ENCODE measurements around the gene AP1S1.

The AP1S1 gene

GRCh38 chr7:101169838-101170551, 15.7 kb downstream of the AP1S1 start:
- TF ChIP-seq CTCF (IDR thresholded peaks at IDR 0.05; ENCODE audit: low read depth, low read length), result peak; percentile 97
- DNase-seq (ENCODE audit: extremely low read depth, low read depth), result no peak

GRCh38 chr7:101170617-101171441, 16.6 kb downstream of the AP1S1 start:
- no peak for DNase-seq (ENCODE audit: extremely low read depth, low read depth)
- no peak for TF ChIP-seq CTCF (IDR thresholded peaks at IDR 0.05; ENCODE audit: low read depth, low read length)

GRCh38 chr7:101171442-101171837, 17.2 kb downstream of the AP1S1 start:
- no peak for DNase-seq (ENCODE audit: extremely low read depth, low read depth)
- peak; percentile 41 for TF ChIP-seq CTCF (IDR thresholded peaks at IDR 0.05; ENCODE audit: low read depth, low read length)

- TF ChIP-seq CTCF (IDR thresholded peaks at IDR 0.05; ENCODE audit: low read depth, low read length), result no peak; the same call in 1 of the 2 replicates
- DNase-seq (ENCODE audit: extremely low read depth, low read depth), result no peak
Measured at GRCh38 chr7:101172005-101172853, 18.0 kb downstream of the AP1S1 start.

GRCh38 chr7:101172854-101173751, 18.8 kb downstream of the AP1S1 start:
- no peak; the same call in 1 of the 2 replicates for TF ChIP-seq CTCF (IDR thresholded peaks at IDR 0.05; ENCODE audit: low read depth, low read length)
- DNase-seq (ENCODE audit: extremely low read depth, low read depth), result no peak

GRCh38 chr7:101173752-101174244, 19.5 kb downstream of the AP1S1 start:
- DNase-seq (ENCODE audit: extremely low read depth, low read depth), result no peak
- no peak for TF ChIP-seq CTCF (IDR thresholded peaks at IDR 0.05; ENCODE audit: low read depth, low read length)
